PC-3 (cell line): ENCODE measurements around the gene MAD1L1. TPM values are rescaled to one million over a fixed set of nuclear protein-coding genes. Genes with fewer than 3 reads are reported as not detected.

Source experiments
- ATAC-seq: fragments of 200-7000 bp; cut with Tn5 transposase; 2 replicates; pipeline ENCODE4 v1.9.1; 2020; ENCODE audit warnings: mild to moderate bottlenecking, moderate library complexity
- BruUV-seq: library from RNA; stranded (reverse); fragments of 400-500 nt; replicated peaks from 2 replicates; lab custom pipeline; 2021; lab: Mats Ljungman, UMichigan
- CTCF ChIA-PET: fragments of 300-600 bp; sonication (Branson Sonifier 250); formaldehyde crosslinking; loops from one replicate; lab custom pipeline; 2022; ENCODE audit warnings: antibody characterized with exemption; lab: Charles Lee
- POLR2A ChIA-PET: fragments of 300-600 bp; sonication (Branson Sonifier 250); formaldehyde crosslinking; loops from one replicate; lab custom pipeline; 2022; ENCODE audit warnings: antibody characterized with exemption; ENCODE audit not compliant: unreplicated experiment; lab: Charles Lee
- DNase-seq: peaks from one replicate; pipeline ENCODE4 v3.0.0-alpha.2; 2015
- H2AFZ ChIP-seq: fragments of 300-600 bp; sonication (generic); 2 replicates; pipeline ENCODE4 v1.6.0; 2016; ENCODE audit warnings: antibody characterized with exemption, low read length
- H3F3A ChIP-seq: fragments of 300-600 bp; sonication (generic); one replicate; pipeline ENCODE4 v1.6.0; 2017; ENCODE audit warnings: antibody characterized with exemption, low read length, control low read depth, mild to moderate bottlenecking; ENCODE audit not compliant: unreplicated experiment
- H3K27ac ChIP-seq: fragments of 300-600 bp; sonication (generic); 2 replicates; pipeline ENCODE4 v1.5.1; 2016; ENCODE audit warnings: mild to moderate bottlenecking, low read length
- H3K27me3 ChIP-seq: fragments of 300-600 bp; sonication (generic); 2 replicates; pipeline ENCODE4 v1.6.1; 2016; ENCODE audit warnings: low read length, mixed read lengths
- H3K36me3 ChIP-seq: fragments of 300-600 bp; sonication (generic); 2 replicates; pipeline ENCODE4 v1.6.1; 2016; ENCODE audit warnings: low read depth, mixed run types, low read length, mixed read lengths
- H3K4me1 ChIP-seq: fragments of 300-600 bp; sonication (generic); 2 replicates; pipeline ENCODE4 v1.5.1; 2016; ENCODE audit warnings: low read length; ENCODE audit not compliant: insufficient read depth
- H3K4me2 ChIP-seq: fragments of 300-600 bp; sonication (generic); 2 replicates; pipeline ENCODE4 v1.6.0; 2016; ENCODE audit warnings: low read length
- H3K4me3 ChIP-seq: fragments of 300-600 bp; sonication (generic); 2 replicates; pipeline ENCODE4 v1.5.1; 2016; ENCODE audit warnings: mild to moderate bottlenecking, low read length, mixed read lengths
- H3K79me2 ChIP-seq: fragments of 300-600 bp; sonication (generic); 2 replicates; pipeline ENCODE4 v1.6.1; 2017; ENCODE audit warnings: low read length, mixed read lengths
- H3K9ac ChIP-seq: fragments of 300-600 bp; sonication (generic); 2 replicates; pipeline ENCODE4 v1.6.0; 2016; ENCODE audit warnings: mild to moderate bottlenecking, low read length
- H3K9me2 ChIP-seq: fragments of 300-600 bp; sonication (generic); replicated peaks from 2 replicates; pipeline ENCODE4 v1.6.1; 2016; ENCODE audit warnings: mixed run types, low read length, mixed read lengths
- H3K9me3 ChIP-seq: fragments of 300-600 bp; sonication (generic); 2 replicates; pipeline ENCODE4 v1.6.1; 2016; ENCODE audit warnings: low read length, mixed read lengths
- H4K20me1 ChIP-seq: fragments of 300-600 bp; sonication (generic); 2 replicates; pipeline ENCODE4 v1.6.1; 2016; ENCODE audit warnings: low read length, mixed read lengths
- EZH2 ChIP-seq: fragments of 300-600 bp; sonication (generic); IDR thresholded peaks from one replicate; pipeline ENCODE4 v1.6.1; 2017; ENCODE audit warnings: antibody characterized with exemption, mild to moderate bottlenecking, low read length; ENCODE audit not compliant: unreplicated experiment
- EZH2phosphoT487 ChIP-seq: fragments of 300-600 bp; sonication (generic); IDR thresholded peaks from 2 replicates; pipeline ENCODE4 v1.6.1; 2018; ENCODE audit warnings: mild to moderate bottlenecking, antibody characterized with exemption, low read length, borderline replicate concordance
- intact Hi-C: fragments of 100-400 bp; cut with micrococcal nuclease; formaldehyde crosslinking; loops from 2 replicates; pipeline ENCODE4 v1.9.0; 2023
- total RNA-seq: library from RNA; depleted of rRNA; stranded (reverse); fragments of >200 nt; gene quantifications from 2 replicates; pipeline ENCODE4 v1.2.3, GENCODE V29; 2014
- TF ChIP-seq, protein P1 (sequence below): fragments of 300-600 bp; sonication (generic); conservative IDR thresholded peaks from 2 replicates; pipeline ENCODE4 v1.5.1; 2017; ENCODE audit warnings: antibody characterized with exemption, low read depth, mild to moderate bottlenecking, low read length

The MAD1L1 gene
- total RNA-seq, 1 experiment from 2014 or later, result 88.4 TPM

DNA sequence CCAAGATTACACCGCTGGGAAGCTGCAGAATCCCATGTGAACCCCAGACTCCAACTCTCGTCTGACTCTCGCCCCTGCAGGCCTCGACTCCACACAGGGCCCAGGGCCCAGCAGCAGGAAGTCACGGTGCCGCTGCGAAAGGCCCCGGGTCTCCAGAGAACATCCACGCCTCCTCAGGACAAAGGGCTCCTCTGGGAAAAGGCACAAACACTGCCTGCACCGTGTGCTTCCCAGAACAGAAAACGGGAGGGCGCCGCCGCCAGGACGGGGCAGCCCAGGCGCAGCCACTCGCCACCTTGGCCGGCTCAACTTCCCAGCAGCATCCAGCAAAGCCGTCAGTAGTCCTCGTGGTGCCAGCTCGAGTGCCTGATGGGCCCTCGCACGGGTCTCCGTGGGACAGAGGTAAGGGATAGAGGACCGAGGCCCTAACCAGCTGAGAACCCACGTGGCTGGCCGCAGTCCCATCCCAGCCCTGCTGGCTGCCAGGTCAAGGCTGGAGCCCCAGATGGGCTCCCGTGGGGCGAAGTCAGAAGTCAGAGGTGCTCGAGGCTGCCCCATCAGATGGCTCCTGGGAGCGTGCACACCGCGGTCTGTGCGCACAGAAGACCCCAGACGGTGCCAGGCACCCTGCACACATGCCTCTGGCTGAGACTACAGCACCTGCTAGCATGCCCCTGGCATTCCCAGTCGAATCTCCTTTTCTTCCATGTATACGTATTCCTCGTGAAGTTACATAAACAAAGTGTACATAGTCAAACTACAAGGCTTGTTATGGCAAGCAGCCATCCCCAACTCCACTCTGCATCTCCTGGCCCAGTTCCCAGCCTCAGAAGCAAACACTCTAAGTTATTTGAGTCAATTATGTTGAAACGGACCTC lies 60.2 kb downstream of the MAD1L1 start:
- no peak overlapping the region for H3K27ac ChIP-seq
- no peaks in the 10 kb centered on the region for H3F3A ChIP-seq
- no peak overlapping the region for H2AFZ ChIP-seq
- TF ChIP-seq EZH2 (no peak), EZH2phosphoT487 (no peak)
- TF ChIP-seq, protein P1, sequence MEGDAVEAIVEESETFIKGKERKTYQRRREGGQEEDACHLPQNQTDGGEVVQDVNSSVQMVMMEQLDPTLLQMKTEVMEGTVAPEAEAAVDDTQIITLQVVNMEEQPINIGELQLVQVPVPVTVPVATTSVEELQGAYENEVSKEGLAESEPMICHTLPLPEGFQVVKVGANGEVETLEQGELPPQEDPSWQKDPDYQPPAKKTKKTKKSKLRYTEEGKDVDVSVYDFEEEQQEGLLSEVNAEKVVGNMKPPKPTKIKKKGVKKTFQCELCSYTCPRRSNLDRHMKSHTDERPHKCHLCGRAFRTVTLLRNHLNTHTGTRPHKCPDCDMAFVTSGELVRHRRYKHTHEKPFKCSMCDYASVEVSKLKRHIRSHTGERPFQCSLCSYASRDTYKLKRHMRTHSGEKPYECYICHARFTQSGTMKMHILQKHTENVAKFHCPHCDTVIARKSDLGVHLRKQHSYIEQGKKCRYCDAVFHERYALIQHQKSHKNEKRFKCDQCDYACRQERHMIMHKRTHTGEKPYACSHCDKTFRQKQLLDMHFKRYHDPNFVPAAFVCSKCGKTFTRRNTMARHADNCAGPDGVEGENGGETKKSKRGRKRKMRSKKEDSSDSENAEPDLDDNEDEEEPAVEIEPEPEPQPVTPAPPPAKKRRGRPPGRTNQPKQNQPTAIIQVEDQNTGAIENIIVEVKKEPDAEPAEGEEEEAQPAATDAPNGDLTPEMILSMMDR, result no peak
- peak; percentile 69 for ATAC-seq
- no peaks in the 10 kb centered on the region for H3K9me2 ChIP-seq
- peaks cover 3% of the 10 kb centered on the region; the same call in 1 of the 2 replicates for H3K36me3 ChIP-seq
- no peak overlapping the region for H3K4me3 ChIP-seq
- no peaks in the 10 kb centered on the region for H4K20me1 ChIP-seq
- no peak overlapping the region for H3K9ac ChIP-seq
- intact Hi-C loops, result no loop called here
- no peaks in the 10 kb centered on the region for H3K9me3 ChIP-seq
- no TSS peak for BruUV-seq
- peaks cover 29% of the 10 kb centered on the region for H3K4me1 ChIP-seq
- POLR2A ChIA-PET, result no interaction called here
- CTCF ChIA-PET, result no interaction called here
- no peaks in the 10 kb centered on the region for H3K27me3 ChIP-seq
- no peak overlapping the region for H3K4me2 ChIP-seq
- 0 out of 2 replicates have a peak, but pooled peaks cover 5% of the 10 kb centered on the region for H3K79me2 ChIP-seq
- DNase-seq, result peak; percentile 76

- POLR2A ChIA-PET, result no interaction called here
- no peak overlapping the region for H3K4me2 ChIP-seq
- peaks cover 29% of the 10 kb centered on the region for H3K4me1 ChIP-seq
- intact Hi-C loops, result no loop called here
- BruUV-seq, result no TSS peak
- 0 out of 2 replicates have a peak, but pooled peaks cover 5% of the 10 kb centered on the region for H3K79me2 ChIP-seq
- no peaks in the 10 kb centered on the region for H3K9me2 ChIP-seq
- no peak overlapping the region for H3K4me3 ChIP-seq
- H3K9ac ChIP-seq, result no peak overlapping the region
- H3K27me3 ChIP-seq, result no peaks in the 10 kb centered on the region
- no peaks in the 10 kb centered on the region for H3K9me3 ChIP-seq
- TF ChIP-seq, protein P1, result no peak
- TF ChIP-seq EZH2phosphoT487 (no peak), EZH2 (no peak)
- peaks cover 3% of the 10 kb centered on the region; the same call in 1 of the 2 replicates for H3K36me3 ChIP-seq
- H2AFZ ChIP-seq, result no peak overlapping the region
- H3F3A ChIP-seq, result no peaks in the 10 kb centered on the region
- no peaks in the 10 kb centered on the region for H4K20me1 ChIP-seq
- ATAC-seq (no peak), DNase-seq (no peak)
- CTCF ChIA-PET, result no interaction called here
- no peak overlapping the region for H3K27ac ChIP-seq
These were observed 60.9 kb downstream of the MAD1L1 start for GRCh38 chr7:2171855-2172254.
